ENCODE data around the gene B9D1.

The B9D1 gene

DNA sequence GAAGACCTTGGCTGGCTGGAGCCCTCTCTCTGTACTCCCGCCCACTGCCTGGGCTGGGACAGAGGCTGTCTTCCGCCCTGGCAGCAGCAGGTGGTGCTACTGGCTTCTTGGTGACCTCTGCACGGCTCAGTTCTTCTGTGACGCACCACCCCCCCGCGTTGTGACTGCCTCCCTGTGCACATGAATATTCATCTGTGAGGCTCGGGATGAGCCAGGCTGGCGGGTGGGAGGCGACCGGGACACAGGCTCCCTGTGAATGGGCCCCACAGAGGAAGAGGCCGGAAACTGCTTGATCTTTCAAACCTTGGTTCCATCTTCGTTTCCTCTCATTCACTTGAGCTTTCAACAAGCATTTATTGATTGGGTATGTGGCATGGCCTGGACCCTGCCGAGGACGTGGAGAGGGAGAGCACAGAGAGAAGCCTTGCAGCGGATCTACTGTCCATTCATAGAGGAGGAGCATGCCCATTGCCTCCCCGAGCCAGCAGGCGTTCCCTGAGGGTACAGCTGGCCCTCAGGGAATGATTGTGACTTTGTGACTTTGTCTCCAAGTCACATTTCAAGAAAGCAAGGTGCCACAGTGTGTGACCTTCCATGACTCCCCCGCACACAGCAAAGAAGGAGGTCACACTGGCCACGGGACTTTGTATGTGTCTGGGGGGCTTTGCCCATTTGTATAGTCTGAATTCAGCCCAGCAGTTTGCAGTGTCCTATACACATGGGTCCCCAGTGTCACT is 45.0 kb downstream of the B9D1 start:
- TF ChIP-seq CREB1 (IDR thresholded peaks at IDR 0.05; ENCODE audit: low read depth) (peak; percentile 65; the same call in 1 of the 2 replicates), TCF12 (IDR thresholded peaks at IDR 0.05; ENCODE audit: low read depth) (peak; percentile 72), EP300 (IDR thresholded peaks at IDR 0.05; ENCODE audit: borderline replicate concordance) (peak; percentile 13), CEBPB (IDR thresholded peaks at IDR 0.05) (no peak), YY1 (IDR thresholded peaks at IDR 0.05; ENCODE audit: low read depth) (peak; percentile 48; the same call in 1 of the 2 replicates), TAF1 (IDR thresholded peaks at IDR 0.05; ENCODE audit: low read depth) (peak; percentile 48; the same call in 1 of the 2 replicates), RAD21 (IDR thresholded peaks at IDR 0.05; ENCODE audit: low read depth) (peak; percentile 76), NFIC (IDR thresholded peaks at IDR 0.05) (peak; percentile 57; the same call in 1 of the 2 replicates), ZBTB7A (IDR thresholded peaks at IDR 0.05; ENCODE audit: low read depth) (0 out of 2 replicates have a peak, but pooled peaks have one; percentile 25), EGR1 (IDR thresholded peaks at IDR 0.05) (peak; percentile 67; the same call in 1 of the 2 replicates), TEAD4 (IDR thresholded peaks at IDR 0.05) (no peak), FOXM1 (IDR thresholded peaks at IDR 0.05; ENCODE audit: borderline replicate concordance, low read depth) (no peak; the same call in 1 of the 2 replicates)
- TF ChIP-seq, protein P1, sequence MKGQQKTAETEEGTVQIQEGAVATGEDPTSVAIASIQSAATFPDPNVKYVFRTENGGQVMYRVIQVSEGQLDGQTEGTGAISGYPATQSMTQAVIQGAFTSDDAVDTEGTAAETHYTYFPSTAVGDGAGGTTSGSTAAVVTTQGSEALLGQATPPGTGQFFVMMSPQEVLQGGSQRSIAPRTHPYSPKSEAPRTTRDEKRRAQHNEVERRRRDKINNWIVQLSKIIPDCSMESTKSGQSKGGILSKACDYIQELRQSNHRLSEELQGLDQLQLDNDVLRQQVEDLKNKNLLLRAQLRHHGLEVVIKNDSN (IDR thresholded peaks at IDR 0.05) = no peak; the same call in 1 of the 2 replicates
- TF ChIP-seq, protein P2, sequence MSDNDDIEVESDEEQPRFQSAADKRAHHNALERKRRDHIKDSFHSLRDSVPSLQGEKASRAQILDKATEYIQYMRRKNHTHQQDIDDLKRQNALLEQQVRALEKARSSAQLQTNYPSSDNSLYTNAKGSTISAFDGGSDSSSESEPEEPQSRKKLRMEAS (IDR thresholded peaks at IDR 0.05) = peak; percentile 69
- TF ChIP-seq, protein P3, sequence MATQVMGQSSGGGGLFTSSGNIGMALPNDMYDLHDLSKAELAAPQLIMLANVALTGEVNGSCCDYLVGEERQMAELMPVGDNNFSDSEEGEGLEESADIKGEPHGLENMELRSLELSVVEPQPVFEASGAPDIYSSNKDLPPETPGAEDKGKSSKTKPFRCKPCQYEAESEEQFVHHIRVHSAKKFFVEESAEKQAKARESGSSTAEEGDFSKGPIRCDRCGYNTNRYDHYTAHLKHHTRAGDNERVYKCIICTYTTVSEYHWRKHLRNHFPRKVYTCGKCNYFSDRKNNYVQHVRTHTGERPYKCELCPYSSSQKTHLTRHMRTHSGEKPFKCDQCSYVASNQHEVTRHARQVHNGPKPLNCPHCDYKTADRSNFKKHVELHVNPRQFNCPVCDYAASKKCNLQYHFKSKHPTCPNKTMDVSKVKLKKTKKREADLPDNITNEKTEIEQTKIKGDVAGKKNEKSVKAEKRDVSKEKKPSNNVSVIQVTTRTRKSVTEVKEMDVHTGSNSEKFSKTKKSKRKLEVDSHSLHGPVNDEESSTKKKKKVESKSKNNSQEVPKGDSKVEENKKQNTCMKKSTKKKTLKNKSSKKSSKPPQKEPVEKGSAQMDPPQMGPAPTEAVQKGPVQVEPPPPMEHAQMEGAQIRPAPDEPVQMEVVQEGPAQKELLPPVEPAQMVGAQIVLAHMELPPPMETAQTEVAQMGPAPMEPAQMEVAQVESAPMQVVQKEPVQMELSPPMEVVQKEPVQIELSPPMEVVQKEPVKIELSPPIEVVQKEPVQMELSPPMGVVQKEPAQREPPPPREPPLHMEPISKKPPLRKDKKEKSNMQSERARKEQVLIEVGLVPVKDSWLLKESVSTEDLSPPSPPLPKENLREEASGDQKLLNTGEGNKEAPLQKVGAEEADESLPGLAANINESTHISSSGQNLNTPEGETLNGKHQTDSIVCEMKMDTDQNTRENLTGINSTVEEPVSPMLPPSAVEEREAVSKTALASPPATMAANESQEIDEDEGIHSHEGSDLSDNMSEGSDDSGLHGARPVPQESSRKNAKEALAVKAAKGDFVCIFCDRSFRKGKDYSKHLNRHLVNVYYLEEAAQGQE (IDR thresholded peaks at IDR 0.05; ENCODE audit: low read depth) = no peak

DNA sequence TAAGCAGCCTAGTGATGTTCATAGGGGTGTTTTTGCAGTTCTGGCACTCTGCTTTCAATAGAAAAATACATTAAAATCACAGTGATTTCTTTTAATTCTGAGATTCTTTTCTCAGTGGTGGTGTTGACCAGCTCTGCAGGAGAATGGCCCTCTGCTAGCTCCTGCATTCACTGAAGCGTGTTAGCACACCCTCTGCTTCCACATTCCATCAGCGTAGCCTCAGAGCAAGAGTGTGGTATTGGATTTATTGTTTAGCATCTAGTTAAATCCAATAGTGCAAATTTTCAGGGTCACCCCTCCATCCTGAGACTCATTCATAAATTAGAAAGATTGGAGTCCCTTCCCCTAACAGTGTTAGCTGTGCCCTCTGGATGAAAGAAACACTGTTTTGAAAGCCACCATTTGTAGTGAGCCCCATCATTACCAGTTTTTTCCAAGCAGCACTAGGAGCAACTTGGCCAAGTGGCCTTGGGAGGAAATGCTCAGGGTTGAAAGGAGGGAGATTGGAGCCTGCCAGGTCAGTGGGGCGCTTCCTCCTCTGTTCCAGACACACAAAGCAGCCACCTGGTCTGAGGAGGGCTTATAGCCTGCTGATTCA is 45.7 kb downstream of the B9D1 start:
- TF ChIP-seq TCF12 (IDR thresholded peaks at IDR 0.05; ENCODE audit: low read depth) (peak; percentile 85), FOXM1 (IDR thresholded peaks at IDR 0.05; ENCODE audit: borderline replicate concordance, low read depth) (0 out of 2 replicates have a peak, but pooled peaks have one; percentile 45), CREB1 (IDR thresholded peaks at IDR 0.05; ENCODE audit: low read depth) (no peak), TAF1 (IDR thresholded peaks at IDR 0.05; ENCODE audit: low read depth) (0 out of 2 replicates have a peak, but pooled peaks have one; percentile 38), EGR1 (IDR thresholded peaks at IDR 0.05) (no peak), TEAD4 (IDR thresholded peaks at IDR 0.05) (peak; percentile 88), EP300 (IDR thresholded peaks at IDR 0.05; ENCODE audit: borderline replicate concordance) (peak; percentile 75)

DNA sequence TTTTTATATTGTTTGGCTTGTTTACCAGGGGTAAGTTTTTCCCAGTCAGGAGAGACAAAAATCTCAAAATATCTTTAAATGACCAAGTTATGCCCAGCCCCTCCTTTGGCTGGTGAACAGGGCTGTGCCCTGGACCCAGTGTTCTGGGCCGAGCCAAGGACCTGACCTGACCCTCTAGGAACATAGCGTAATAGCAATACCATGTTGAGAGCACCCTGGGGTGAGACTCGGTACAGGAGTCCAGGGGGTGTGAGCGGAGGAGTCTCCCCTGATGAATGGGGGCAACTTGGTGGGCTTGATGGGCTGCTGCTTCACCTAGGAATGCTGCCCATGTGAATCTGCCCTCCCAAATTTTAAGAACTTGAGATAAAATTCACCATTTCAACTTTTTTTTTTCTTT is 47.4 kb downstream of the B9D1 start:
- TF ChIP-seq, protein P3 (IDR thresholded peaks at IDR 0.05; ENCODE audit: low read depth) = no peak
- TF ChIP-seq FOXM1 (IDR thresholded peaks at IDR 0.05; ENCODE audit: borderline replicate concordance, low read depth) = no peak
- TF ChIP-seq RAD21 (IDR thresholded peaks at IDR 0.05; ENCODE audit: low read depth) = no peak
- TF ChIP-seq EP300 (IDR thresholded peaks at IDR 0.05; ENCODE audit: borderline replicate concordance) = no peak
- TF ChIP-seq CREB1 (IDR thresholded peaks at IDR 0.05; ENCODE audit: low read depth) = no peak
- no peak for TF ChIP-seq CEBPB (IDR thresholded peaks at IDR 0.05)
- no peak for TF ChIP-seq ZBTB7A (IDR thresholded peaks at IDR 0.05; ENCODE audit: low read depth)
- TF ChIP-seq YY1 (IDR thresholded peaks at IDR 0.05; ENCODE audit: low read depth) = no peak
- TF ChIP-seq EGR1 (IDR thresholded peaks at IDR 0.05) = no peak
- TF ChIP-seq NFIC (IDR thresholded peaks at IDR 0.05) = no peak

DNA sequence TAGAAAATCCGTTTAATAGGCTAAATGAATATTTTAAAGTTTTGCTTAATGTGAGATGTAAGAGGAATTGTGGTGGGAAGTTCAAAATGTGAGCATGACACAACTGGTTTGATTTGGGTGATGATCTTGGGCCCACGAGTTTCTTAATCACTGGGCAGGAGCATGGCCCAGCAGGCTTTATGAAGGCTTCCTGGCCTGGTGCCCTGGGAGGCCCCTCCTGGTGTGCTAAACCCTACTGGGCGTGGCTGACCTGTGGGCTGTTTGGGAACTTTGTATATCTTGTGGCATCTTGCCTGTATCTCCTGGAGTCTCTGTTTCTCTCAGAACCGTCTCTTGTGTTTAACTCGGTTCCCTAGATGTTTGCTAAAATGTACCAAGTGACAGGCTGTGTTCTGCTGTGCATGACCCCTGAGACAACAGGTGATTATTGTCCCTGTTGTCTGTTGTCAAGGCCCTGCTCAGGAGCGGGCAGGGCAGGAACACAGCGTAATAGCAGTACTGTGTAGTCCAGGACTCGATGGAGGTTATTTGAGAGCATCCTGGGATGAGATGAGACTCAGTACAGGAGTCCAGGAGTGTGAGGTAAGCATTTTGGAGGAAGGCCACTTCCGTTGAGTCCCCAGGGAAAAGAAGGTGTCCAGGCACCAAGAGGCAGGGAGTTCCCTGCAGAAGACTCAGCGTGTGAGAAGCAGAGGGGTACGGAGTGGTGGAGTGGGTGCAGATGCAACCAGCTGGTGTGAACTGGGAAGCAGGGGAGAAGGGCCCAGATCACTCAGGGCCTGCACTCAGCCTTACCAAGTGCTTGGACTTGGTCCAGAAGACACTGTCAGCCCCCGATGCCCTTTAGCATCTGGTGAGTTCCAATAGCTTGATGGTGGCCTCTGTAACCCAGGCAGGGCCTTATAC is 48.5 kb downstream of the B9D1 start:
- peak; percentile 88 for TF ChIP-seq NFIC (IDR thresholded peaks at IDR 0.05)
- peak; percentile 66 for TF ChIP-seq TCF12 (IDR thresholded peaks at IDR 0.05; ENCODE audit: low read depth)
- no peak for TF ChIP-seq TEAD4 (IDR thresholded peaks at IDR 0.05)
- peak; percentile 70; the same call in 1 of the 2 replicates for TF ChIP-seq EP300 (IDR thresholded peaks at IDR 0.05; ENCODE audit: borderline replicate concordance)
- TF ChIP-seq CEBPB (IDR thresholded peaks at IDR 0.05) = peak; percentile 38; the same call in 1 of the 2 replicates
- TF ChIP-seq TAF1 (IDR thresholded peaks at IDR 0.05; ENCODE audit: low read depth) = no peak
- TF ChIP-seq, protein P2 (IDR thresholded peaks at IDR 0.05) = peak; percentile 71
- TF ChIP-seq, protein P3 (IDR thresholded peaks at IDR 0.05; ENCODE audit: low read depth) = no peak
- TF ChIP-seq YY1 (IDR thresholded peaks at IDR 0.05; ENCODE audit: low read depth) = no peak
- TF ChIP-seq ZBTB7A (IDR thresholded peaks at IDR 0.05; ENCODE audit: low read depth) = no peak
